SK-N-MC (cell line): ENCODE data around the gene TMEM132C.

ENCODE experiments used
- DNase-seq: peaks from one replicate; pipeline ENCODE4 v3.0.0-alpha.2; 2011; ENCODE audit warnings: low read depth, low spot score
- H3K27ac ChIP-seq: fragments of 200-600 bp; sonication (generic); 2 replicates; pipeline ENCODE4 v1.5.1; 2016; ENCODE audit warnings: mixed run types
- H3K36me3 ChIP-seq: fragments of 200-600 bp; sonication (generic); 2 replicates; pipeline ENCODE4 v1.6.1; 2017; ENCODE audit warnings: antibody characterized with exemption, low read length, mixed read lengths; ENCODE audit not compliant: insufficient read depth
- H3K4me3 ChIP-seq: fragments of 200-600 bp; sonication (generic); 2 replicates; pipeline ENCODE4 v1.5.1; 2016
- H3K9ac ChIP-seq: fragments of 200-600 bp; sonication (generic); 2 replicates; pipeline ENCODE4 v1.8.0; 2017; ENCODE audit warnings: mixed run types, mixed read lengths; ENCODE audit not compliant: insufficient read length
- H3K9me3 ChIP-seq: fragments of 200-600 bp; sonication (generic); 2 replicates; pipeline ENCODE4 v1.6.1; 2017; ENCODE audit warnings: low read depth, mild to moderate bottlenecking, antibody characterized with exemption, low read length, moderate library complexity, mixed read lengths
- EZH2 ChIP-seq: fragments of 200-600 bp; sonication (generic); IDR thresholded peaks from one replicate; pipeline ENCODE4 v1.6.1; 2017; ENCODE audit warnings: antibody characterized with exemption
- FOXP2 ChIP-seq: optimal IDR thresholded peaks from 2 replicates; pipeline ENCODE3; 2011; ENCODE audit warnings: mild to moderate bottlenecking, moderate library complexity; ENCODE audit not compliant: insufficient read depth; ENCODE audit errors: extremely low read length, control extremely low read depth
- POLR2AphosphoS5 ChIP-seq: IDR thresholded peaks from 2 replicates; pipeline ENCODE4 v1.6.1; 2012; ENCODE audit warnings: mild to moderate bottlenecking, low read depth, low read length, borderline replicate concordance

Gene TMEM132C

DNA sequence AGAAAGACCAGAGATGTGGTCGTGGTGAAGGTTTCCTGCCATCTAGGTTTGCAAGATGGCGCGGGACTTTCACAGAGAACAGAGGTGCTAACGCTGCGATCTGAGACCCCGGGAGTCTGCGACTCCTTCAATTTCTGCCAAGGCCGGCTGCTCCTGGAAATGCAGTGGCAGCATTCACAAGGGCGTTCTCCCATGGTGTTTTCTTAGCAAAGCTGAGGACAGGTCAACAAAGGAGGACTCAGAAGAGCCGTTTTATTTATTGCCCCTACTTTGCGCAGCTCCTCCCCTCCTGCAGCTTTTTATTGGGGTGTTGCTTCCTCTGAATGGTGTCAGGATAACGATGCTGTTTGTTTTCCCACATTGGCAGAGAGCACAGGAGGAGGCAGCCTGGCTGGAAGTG is 86.3 kb downstream of the TMEM132C start:
- no peak for TF ChIP-seq FOXP2
- no peak for TF ChIP-seq EZH2
- no peak for TF ChIP-seq POLR2AphosphoS5
- no peaks in the 10 kb centered on the region for H3K9me3 ChIP-seq
- DNase-seq: no peak
- H3K36me3 ChIP-seq: no peaks in the 10 kb centered on the region
- H3K9ac ChIP-seq: no peak overlapping the region
- H3K27ac ChIP-seq: no peak overlapping the region
- H3K4me3 ChIP-seq: no peak overlapping the region

DNA sequence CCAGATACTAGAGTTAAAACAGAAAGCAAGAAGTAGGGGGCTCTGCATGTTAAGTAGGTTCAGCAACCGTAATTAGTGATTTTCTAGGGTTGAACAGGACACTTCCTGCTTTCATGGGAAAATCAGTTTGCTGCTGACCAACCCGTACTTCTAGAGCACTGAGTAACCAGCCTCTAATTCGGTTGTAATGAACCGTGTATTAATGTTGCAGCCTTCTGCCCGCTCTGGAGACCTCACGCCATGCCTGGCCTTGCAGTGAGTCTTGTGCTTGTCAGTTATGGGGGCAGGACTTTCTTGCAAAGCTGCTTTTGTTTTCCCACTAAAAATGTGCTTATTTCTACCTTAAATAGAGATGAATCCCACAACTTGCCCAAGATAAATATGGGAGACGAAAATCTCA is 89.6 kb downstream of the TMEM132C start:
- Histone ChIP-seq H3K9ac (no peak overlapping the region), H3K27ac (no peak overlapping the region), H3K9me3 (no peaks in the 10 kb centered on the region), H3K36me3 (no peaks in the 10 kb centered on the region), H3K4me3 (no peak overlapping the region)
- DNase-seq: no peak
- no peak for TF ChIP-seq FOXP2
- no peak for TF ChIP-seq POLR2AphosphoS5
- no peak for TF ChIP-seq EZH2

DNA sequence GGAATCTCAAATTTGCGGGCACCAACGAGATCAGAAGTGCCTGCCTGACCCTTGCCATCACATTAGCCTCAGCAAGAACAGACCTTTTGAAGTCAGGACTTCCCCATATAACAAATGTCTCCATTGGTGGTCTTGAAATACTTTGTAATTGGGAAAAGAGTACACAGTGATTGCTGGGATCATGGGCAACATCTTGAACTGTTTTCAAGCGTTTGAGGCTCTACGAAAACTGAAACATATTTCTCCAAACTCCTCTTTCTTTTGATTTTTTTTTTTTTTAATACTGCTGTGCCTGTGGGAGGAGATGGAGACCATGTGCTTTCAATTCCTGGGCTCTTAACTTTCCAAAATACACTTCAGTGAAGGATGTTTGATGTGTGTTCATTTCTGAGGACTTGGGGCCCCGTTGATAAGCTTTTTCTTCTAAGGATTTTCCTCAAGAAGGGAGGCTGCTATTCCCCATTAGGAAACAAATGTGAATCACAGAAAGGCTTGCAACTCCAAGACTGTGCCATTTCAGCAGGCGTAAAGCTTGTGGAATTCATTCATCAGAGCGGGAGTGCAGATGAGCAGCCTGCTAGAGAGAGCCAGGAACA is 94.5 kb downstream of the TMEM132C start:
- Histone ChIP-seq H3K36me3 (no peaks in the 10 kb centered on the region), H3K9me3 (no peaks in the 10 kb centered on the region), H3K4me3 (no peak overlapping the region), H3K9ac (no peak overlapping the region), H3K27ac (no peak overlapping the region)
- DNase-seq: no peak
- no peak for TF ChIP-seq FOXP2

DNA sequence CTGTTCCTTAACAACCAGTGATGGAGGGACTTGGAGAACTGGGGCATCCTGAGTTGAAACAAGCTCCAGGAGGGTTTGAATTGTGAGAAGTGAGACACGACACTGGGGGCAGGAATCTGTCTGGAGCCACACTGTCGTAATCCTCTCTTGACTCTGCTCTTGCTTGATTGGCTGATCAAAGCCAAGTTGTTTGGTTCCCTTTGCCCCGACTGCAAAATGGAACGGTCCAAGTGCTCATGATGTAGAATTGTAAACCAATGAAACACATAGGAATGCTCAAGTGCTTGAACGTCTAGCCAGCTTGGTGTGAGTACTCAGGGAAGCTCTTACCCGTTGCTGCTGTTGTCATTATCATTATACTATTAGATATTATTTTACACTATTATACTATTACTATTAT is 98.1 kb downstream of the TMEM132C start:
- H3K9me3 ChIP-seq: no peaks in the 10 kb centered on the region
- H3K4me3 ChIP-seq: no peak overlapping the region
- no peak for DNase-seq
- no peak overlapping the region for H3K27ac ChIP-seq
- TF ChIP-seq FOXP2 (no peak), POLR2AphosphoS5 (no peak), EZH2 (no peak)
- H3K9ac ChIP-seq: no peak overlapping the region
- H3K36me3 ChIP-seq: no peaks in the 10 kb centered on the region

DNA sequence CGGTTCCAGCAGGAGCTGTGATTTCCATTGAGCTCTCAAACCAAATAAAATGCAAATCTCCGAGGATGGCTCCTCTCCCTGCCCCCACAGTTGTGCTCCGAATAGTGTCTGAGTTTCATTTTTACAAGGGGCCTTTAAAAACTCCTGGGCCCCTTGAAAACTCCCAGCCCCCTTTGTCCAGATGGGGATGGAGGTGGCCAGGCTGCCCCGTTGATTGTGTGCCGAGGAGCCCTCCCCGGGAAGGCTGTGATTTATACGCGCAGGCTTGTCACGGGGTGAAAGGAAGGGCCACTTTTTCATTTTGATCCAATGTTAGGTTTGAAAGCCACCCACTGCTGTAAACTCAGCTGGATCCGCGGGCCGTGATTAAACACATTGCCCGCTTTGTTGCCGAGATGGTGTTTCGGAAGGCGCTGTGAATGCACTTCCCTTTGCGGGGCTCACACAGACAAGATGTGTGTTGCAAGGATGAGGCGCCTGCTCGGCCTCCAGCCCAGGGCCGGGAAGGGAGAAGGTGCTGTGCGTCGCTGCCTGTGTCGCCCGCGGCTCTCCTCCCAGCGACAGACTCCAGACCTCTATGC is 98.8 kb downstream of the TMEM132C start:
- no peak overlapping the region for H3K4me3 ChIP-seq
- TF ChIP-seq EZH2 (no peak), FOXP2 (no peak), POLR2AphosphoS5 (no peak)
- no peak for DNase-seq

DNA sequence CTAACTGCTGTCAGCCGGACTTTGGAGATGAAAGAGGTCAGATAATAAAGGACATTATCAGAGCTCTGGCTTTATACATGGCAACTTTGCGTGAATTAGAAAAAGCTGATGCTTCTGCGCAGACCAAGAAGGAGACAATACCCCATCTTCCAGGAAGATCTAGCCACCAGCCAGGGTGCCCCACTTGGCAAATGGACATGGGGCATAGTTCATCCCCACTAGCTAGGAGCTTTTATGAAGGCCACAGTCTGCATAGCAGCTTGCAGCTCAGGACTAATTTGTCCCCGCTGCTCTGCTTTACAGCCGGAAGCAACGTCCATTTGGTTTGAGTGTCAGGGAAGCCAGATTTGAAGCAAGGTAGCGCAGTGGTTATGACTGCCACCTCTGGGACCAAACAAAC is 101.0 kb downstream of the TMEM132C start:
- no peak for DNase-seq
- TF ChIP-seq EZH2: no peak
- TF ChIP-seq FOXP2: no peak
- TF ChIP-seq POLR2AphosphoS5: no peak
- Histone ChIP-seq H3K36me3 (no peaks in the 10 kb centered on the region), H3K4me3 (no peak overlapping the region), H3K9ac (no peak overlapping the region), H3K27ac (no peak overlapping the region), H3K9me3 (no peaks in the 10 kb centered on the region)

More for the DNA sequence above, 98.8 kb downstream of the TMEM132C start:
- no peaks in the 10 kb centered on the region for H3K9me3 ChIP-seq
- H3K36me3 ChIP-seq: no peaks in the 10 kb centered on the region
- H3K27ac ChIP-seq: no peak overlapping the region
- no peak overlapping the region for H3K9ac ChIP-seq

DNA sequence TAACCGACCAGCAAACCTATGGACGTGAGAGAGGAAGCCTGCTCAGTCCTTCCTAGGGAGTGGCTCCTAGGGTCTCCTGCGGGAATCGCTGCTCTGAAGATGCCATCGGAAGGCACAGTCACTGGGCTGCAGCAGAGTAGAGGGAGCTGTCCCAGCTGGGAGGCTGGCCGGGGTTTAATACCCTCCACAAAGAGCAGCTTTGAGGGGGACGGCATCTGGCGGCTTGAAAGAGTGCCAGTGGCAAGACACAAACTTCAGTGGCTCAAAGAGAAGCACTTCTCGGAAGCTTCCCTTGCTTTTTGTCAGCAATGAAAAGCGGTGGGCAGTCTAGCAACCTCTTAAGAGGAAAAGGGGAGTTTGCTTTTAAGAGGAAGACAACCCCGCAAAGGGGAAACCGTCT is 114.6 kb downstream of the TMEM132C start:
- Histone ChIP-seq H3K4me3 (no peak overlapping the region), H3K9me3 (no peaks in the 10 kb centered on the region), H3K36me3 (no peaks in the 10 kb centered on the region), H3K27ac (no peak overlapping the region), H3K9ac (no peak overlapping the region)
- TF ChIP-seq EZH2 (no peak), FOXP2 (no peak), POLR2AphosphoS5 (no peak)
- no peak for DNase-seq

DNA sequence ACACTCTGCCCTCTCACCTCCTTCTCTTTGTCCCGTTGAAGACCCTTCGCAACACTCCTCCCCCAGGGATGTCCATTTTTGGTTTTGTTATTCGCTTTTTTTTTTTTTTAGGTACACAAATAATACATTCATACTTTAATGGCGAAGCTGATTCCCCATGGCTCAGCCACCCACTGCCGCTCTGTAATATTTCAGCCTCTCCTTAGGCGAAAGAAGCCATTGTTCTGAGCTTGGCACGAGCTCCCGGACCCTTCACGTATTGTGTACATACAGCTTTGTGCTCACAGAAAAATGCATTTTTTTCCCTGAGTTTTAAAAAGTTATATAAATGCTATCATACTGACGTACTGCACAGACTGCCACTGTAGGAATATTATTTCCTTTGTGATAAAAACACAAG is 115.0 kb downstream of the TMEM132C start:
- Histone ChIP-seq H3K9ac (no peak overlapping the region), H3K4me3 (no peak overlapping the region), H3K9me3 (no peaks in the 10 kb centered on the region), H3K27ac (no peak overlapping the region), H3K36me3 (no peaks in the 10 kb centered on the region)
- TF ChIP-seq EZH2 (no peak), POLR2AphosphoS5 (no peak), FOXP2 (no peak)
- no peak for DNase-seq

DNA sequence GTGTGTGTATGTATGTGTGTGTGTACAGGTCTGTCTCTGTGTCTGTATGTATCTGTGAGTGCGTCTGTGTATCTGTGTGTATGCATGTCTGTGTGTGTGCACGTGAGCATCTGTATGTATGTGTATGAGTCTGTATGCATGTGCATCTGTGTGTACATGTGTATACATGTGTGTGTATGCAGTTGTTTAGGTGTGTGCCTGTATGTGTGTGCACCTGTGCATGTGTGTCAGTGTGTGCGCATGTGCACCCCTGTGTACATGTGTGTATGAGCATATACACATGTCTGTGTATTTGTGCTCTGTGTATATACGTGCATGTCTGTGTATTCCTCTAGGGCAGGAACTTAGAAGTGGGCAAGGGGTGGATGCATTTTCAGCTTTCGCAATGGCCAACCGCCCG is 116.0 kb downstream of the TMEM132C start:
- H3K36me3 ChIP-seq: no peaks in the 10 kb centered on the region
- TF ChIP-seq FOXP2 (no peak), POLR2AphosphoS5 (no peak), EZH2 (no peak)
- no peak overlapping the region for H3K4me3 ChIP-seq
- no peak overlapping the region for H3K9ac ChIP-seq
- no peaks in the 10 kb centered on the region for H3K9me3 ChIP-seq
- no peak overlapping the region for H3K27ac ChIP-seq
- no peak for DNase-seq
